Measurements from ENCODE around the gene HS6ST2. TPM values are rescaled to one million over a fixed set of nuclear protein-coding genes. Genes with fewer than 3 reads are reported as not detected.

Gene HS6ST2
- total RNA-seq, 3 donors from 2014 or later: 0.32 to 1.3 (median 1.2) TPM

DNA sequence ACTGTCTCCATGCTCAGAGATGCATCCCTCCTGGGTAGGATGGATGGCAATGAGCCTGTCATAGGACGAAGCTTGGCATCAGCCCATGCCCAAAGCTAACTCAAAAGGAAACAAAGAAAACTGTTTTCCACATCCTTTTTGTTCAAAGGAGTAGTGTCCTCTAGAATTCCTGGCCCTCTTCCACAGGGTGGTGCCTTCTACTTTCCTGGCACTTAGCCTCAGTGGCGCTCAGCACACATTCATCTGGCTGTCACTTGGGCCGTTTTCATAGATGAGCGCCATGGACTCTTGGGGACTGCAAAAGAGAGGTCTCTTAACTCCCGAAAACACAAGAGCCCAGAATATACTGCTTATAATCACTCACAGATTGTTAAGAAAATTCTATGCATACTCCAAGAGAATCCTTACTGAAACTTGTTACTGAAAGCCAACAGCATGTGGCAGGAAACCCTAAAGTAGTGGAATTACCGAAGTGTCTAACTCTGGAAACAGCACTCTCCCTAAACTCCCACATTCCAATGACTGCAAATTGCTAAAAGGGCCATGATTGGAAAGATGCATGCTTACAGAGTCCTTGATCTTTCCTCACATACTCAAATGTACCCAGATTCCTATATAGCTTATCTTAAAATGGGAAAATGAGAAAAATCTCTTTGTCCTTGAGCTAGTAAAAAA, 110.0 kb downstream of the HS6ST2 start:
- Histone ChIP-seq H3K4me1 (no peaks in the 10 kb centered on the region), H3K9me3 (no peaks in the 10 kb centered on the region), H3K36me3 (no peaks in the 10 kb centered on the region), H3K4me3 (no peak overlapping the region), H3K27me3 (peaks cover 0 to 43% of the 10 kb centered on the region in 2 donors), H3K27ac (no peak overlapping the region)
- TF ChIP-seq POLR2A (IDR thresholded peaks at IDR 0.05) (no peak), POLR2AphosphoS5 (IDR thresholded peaks at IDR 0.05) (no peak), CTCF (IDR thresholded peaks at IDR 0.05) (no peak)
- intact Hi-C loops (cut with DNase I; ENCODE audit: low total_unique reads): no loop called here
- no peak for DNase-seq (ENCODE audit: low spot score in 2 of 2)

DNA sequence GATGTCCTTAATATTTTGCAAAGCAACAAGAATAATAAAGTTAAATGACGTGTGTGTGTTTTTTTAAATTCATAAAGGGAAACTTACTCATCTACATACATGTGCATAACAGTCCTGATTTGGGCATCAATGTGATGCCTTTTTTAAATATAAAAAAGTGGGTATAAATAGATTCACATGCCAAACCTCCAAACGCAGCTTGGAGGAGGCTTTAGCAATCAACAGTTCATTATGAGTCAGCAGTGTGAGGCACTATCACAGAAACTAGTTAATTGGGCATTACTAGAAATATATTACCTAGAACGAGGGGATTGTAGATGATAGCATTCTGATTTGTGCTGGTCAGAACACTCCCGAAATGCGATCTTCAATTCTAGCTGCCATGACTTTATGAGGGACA, 115.1 kb downstream of the HS6ST2 start:
- no peaks in the 10 kb centered on the region for H3K9me3 ChIP-seq
- peaks cover 0 to 41% of the 10 kb centered on the region in 2 donors for H3K27me3 ChIP-seq
- DNase-seq (ENCODE audit: low spot score in 2 of 2): no peak
- intact Hi-C loops (cut with DNase I; ENCODE audit: low total_unique reads): no loop called here
- H3K4me3 ChIP-seq: no peak overlapping the region
- no peaks in the 10 kb centered on the region for H3K4me1 ChIP-seq
- no peak for TF ChIP-seq POLR2A (IDR thresholded peaks at IDR 0.05)
- TF ChIP-seq CTCF (IDR thresholded peaks at IDR 0.05): no peak
- no peak for TF ChIP-seq POLR2AphosphoS5 (IDR thresholded peaks at IDR 0.05)
- no peak overlapping the region for H3K27ac ChIP-seq
- H3K36me3 ChIP-seq: no peaks in the 10 kb centered on the region

DNA sequence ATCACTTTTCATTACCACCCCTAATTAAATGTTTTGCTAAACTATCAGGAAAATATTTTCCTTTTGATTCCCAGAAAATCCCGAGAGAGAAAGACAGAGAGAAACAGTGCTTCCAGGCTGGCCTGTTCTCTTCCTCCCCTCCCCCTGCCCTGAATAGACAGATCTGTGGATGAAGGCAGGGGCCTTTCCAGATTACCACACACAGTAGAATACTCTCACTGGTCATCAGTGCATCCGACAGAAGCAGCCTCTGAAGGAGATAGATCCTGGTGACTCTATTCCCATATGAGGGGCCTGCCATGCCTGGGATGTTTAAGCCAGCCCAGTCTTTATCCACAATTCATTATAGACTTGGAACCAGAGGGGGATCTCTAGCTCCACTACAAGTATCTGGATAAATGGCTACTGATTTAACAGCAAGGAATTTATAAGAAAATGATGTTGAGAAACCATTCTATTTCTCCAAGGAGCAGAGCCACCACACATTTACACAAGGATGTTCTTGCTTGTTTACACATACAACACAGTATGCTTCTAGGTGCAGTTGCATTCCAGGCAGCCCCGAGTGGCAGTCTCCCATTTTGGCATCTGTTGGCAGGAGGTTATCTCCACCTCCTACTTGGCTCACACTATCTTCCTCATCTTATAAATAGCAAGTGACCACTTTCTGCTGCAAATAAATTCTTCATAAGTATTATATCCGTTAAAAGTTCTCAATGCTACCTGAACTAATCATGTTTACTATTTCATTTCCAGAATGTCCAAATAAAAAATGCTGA, 115.8 kb downstream of the HS6ST2 start:
- no peaks in the 10 kb centered on the region for H3K9me3 ChIP-seq
- DNase-seq (ENCODE audit: low spot score in 2 of 2): no peak
- no peaks in the 10 kb centered on the region for H3K36me3 ChIP-seq
- no peaks in the 10 kb centered on the region for H3K4me1 ChIP-seq
- H3K4me3 ChIP-seq: no peak overlapping the region
- no peak overlapping the region for H3K27ac ChIP-seq
- intact Hi-C loops (cut with DNase I; ENCODE audit: low total_unique reads): no loop called here
- TF ChIP-seq POLR2A (IDR thresholded peaks at IDR 0.05): no peak
- TF ChIP-seq CTCF (IDR thresholded peaks at IDR 0.05): no peak
- TF ChIP-seq POLR2AphosphoS5 (IDR thresholded peaks at IDR 0.05): no peak
- peaks cover 0 to 45% of the 10 kb centered on the region in 2 donors for H3K27me3 ChIP-seq

GRCh38 chrX:132837967-132838366, 120.5 kb downstream of the HS6ST2 start:
- TF ChIP-seq POLR2A (IDR thresholded peaks at IDR 0.05) (no peak), POLR2AphosphoS5 (IDR thresholded peaks at IDR 0.05) (no peak), CTCF (IDR thresholded peaks at IDR 0.05) (no peak)
- no peak overlapping the region for H3K4me3 ChIP-seq
- no peak for DNase-seq (ENCODE audit: low spot score in 2 of 2)
- no peak overlapping the region for H3K27ac ChIP-seq
- H3K9me3 ChIP-seq: no peaks in the 10 kb centered on the region
- H3K27me3 ChIP-seq: peaks cover 0 to 43% of the 10 kb centered on the region in 2 donors
- no peaks in the 10 kb centered on the region for H3K36me3 ChIP-seq
- intact Hi-C loops (cut with DNase I; ENCODE audit: low total_unique reads): no loop called here
- no peaks in the 10 kb centered on the region for H3K4me1 ChIP-seq

GRCh38 chrX:132837126-132837525, 121.3 kb downstream of the HS6ST2 start:
- no peaks in the 10 kb centered on the region for H3K9me3 ChIP-seq
- DNase-seq (ENCODE audit: low spot score in 2 of 2): no peak
- H3K36me3 ChIP-seq: no peaks in the 10 kb centered on the region
- TF ChIP-seq POLR2AphosphoS5 (IDR thresholded peaks at IDR 0.05) (no peak), POLR2A (IDR thresholded peaks at IDR 0.05) (no peak), CTCF (IDR thresholded peaks at IDR 0.05) (no peak)
- intact Hi-C loops (cut with DNase I; ENCODE audit: low total_unique reads): no loop called here
- no peak overlapping the region for H3K27ac ChIP-seq
- no peak overlapping the region for H3K4me3 ChIP-seq
- H3K27me3 ChIP-seq: peaks cover 0 to 38% of the 10 kb centered on the region in 2 donors
- no peaks in the 10 kb centered on the region for H3K4me1 ChIP-seq
